ENCODE data around the gene KCND3. TPM values are rescaled to one million over a fixed set of nuclear protein-coding genes. Genes with fewer than 3 reads are reported as not detected.

KCND3 gene
- total RNA-seq, 1 experiment from 2014 or later, result not detected

DNA sequence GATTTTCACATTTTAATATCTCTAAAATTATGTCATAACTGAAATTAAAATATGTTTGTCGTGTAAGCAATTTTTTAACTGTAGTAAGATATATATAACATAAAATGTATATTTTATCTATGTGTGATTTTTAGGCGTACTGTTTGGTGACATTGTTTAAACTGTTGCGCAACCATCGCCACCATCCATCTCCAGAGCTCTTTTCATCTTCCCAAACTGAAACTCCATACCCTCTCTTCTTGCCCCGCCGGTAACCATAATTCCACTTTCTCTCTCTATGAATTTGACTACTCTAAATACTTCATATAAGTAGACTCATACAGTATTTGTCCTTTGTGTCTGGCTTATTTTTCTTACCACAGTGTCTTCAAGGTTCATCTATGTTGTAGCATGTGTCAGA lies 167.3 kb downstream of the KCND3 start:
- TF ChIP-seq, protein P1, sequence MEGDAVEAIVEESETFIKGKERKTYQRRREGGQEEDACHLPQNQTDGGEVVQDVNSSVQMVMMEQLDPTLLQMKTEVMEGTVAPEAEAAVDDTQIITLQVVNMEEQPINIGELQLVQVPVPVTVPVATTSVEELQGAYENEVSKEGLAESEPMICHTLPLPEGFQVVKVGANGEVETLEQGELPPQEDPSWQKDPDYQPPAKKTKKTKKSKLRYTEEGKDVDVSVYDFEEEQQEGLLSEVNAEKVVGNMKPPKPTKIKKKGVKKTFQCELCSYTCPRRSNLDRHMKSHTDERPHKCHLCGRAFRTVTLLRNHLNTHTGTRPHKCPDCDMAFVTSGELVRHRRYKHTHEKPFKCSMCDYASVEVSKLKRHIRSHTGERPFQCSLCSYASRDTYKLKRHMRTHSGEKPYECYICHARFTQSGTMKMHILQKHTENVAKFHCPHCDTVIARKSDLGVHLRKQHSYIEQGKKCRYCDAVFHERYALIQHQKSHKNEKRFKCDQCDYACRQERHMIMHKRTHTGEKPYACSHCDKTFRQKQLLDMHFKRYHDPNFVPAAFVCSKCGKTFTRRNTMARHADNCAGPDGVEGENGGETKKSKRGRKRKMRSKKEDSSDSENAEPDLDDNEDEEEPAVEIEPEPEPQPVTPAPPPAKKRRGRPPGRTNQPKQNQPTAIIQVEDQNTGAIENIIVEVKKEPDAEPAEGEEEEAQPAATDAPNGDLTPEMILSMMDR (IDR thresholded peaks at IDR 0.05; ENCODE audit: unreplicated experiment), result no peak
- BruUV-seq (replicated peaks), result no TSS peak
- intact Hi-C loops (cut with micrococcal nuclease), result no loop called here
- CTCF ChIA-PET, result no interaction called here
- peaks cover 36% of the 10 kb centered on the region for H3K27me3 Mint-ChIP-seq (ENCODE audit: insufficient read depth, unreplicated experiment)
- H3K4me1 Mint-ChIP-seq (ENCODE audit: insufficient read depth, unreplicated experiment), result no peaks in the 10 kb centered on the region
- no peak for DNase-seq (ENCODE audit: unreplicated experiment)
- POLR2A ChIA-PET, result no interaction called here
- no peaks in the 10 kb centered on the region for H3K9me3 Mint-ChIP-seq (ENCODE audit: unreplicated experiment)
- no peak overlapping the region for H3K4me3 Mint-ChIP-seq (ENCODE audit: unreplicated experiment)
- no peaks in the 10 kb centered on the region for H3K36me3 Mint-ChIP-seq (ENCODE audit: insufficient read depth, unreplicated experiment)
- no peak overlapping the region for H3K27ac Mint-ChIP-seq (ENCODE audit: low read depth, unreplicated experiment)

DNA sequence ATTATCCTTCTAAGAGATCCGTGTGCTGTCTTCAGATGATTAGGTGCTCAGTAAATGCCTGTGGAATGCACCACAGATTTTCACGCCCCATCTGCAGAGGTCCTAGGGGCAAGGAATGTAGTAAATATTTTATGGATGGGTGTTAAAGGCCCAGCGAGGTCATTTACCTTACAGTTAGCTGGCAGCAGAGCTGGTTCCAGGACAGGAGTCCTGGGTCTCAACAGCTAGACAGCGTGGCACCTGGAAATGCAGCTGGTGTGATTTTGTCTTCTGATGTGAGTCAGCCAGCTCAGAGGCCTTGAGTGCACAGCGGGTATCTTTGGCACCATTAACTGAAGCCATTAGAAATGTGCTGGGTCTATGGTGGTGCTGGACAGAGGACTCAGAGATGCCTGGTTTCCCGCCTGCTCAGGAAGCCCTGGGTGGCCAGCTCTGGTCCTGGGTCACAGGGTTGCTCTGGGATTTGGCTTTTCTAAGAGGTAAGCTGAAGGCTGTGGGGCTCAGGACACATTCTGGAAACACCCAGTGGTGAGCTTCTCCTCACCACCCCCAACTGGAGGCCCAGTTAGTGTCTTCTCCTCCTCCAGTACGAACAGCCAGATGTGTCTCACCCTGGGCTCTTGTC lies 168.2 kb downstream of the KCND3 start:
- DNase-seq (ENCODE audit: unreplicated experiment), result no peak
- no peaks in the 10 kb centered on the region for H3K9me3 Mint-ChIP-seq (ENCODE audit: unreplicated experiment)
- peaks cover 31% of the 10 kb centered on the region for H3K27me3 Mint-ChIP-seq (ENCODE audit: insufficient read depth, unreplicated experiment)
- TF ChIP-seq, protein P1 (IDR thresholded peaks at IDR 0.05; ENCODE audit: unreplicated experiment), result no peak
- H3K27ac Mint-ChIP-seq (ENCODE audit: low read depth, unreplicated experiment), result no peak overlapping the region
- no peaks in the 10 kb centered on the region for H3K36me3 Mint-ChIP-seq (ENCODE audit: insufficient read depth, unreplicated experiment)
- POLR2A ChIA-PET, result no interaction called here
- no TSS peak for BruUV-seq (replicated peaks)
- H3K4me3 Mint-ChIP-seq (ENCODE audit: unreplicated experiment), result no peak overlapping the region
- H3K4me1 Mint-ChIP-seq (ENCODE audit: insufficient read depth, unreplicated experiment), result no peaks in the 10 kb centered on the region
- intact Hi-C loops (cut with micrococcal nuclease), result no loop called here
- CTCF ChIA-PET, result no interaction called here

DNA sequence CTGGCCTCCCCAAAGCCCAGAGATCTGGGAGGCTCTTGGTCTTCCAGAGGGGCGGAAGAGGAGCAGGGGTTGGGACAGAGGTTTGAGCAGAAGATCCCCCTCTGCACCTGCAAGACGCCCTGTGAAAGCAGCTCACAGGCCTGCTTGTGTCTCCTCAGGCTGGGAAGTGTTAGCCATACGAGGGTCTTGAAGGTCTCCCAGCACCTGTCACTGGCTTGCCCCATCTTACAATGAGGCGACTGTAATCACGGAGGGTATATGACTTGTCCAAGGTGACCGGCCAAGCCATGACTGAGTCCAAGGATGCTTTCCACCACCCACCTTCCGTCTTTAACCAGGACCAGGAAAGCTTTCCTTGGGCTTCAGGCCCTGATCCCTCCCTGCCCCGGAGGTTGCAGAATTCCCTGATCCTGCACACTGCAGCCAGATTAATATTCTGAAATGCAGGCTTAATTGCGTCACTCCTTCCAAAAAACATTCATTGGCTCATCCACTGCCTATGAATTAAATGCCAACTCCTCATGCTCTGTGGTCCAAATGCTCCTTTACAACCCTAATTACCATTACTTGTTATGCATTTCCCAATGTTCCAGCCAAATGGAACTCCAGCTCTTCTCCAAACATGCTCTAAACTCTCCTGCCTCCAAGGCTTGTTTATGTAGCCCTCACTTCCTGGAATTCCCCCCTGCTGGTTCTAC lies 169.8 kb downstream of the KCND3 start:
- no peaks in the 10 kb centered on the region for H3K4me1 Mint-ChIP-seq (ENCODE audit: insufficient read depth, unreplicated experiment)
- H3K36me3 Mint-ChIP-seq (ENCODE audit: insufficient read depth, unreplicated experiment), result no peaks in the 10 kb centered on the region
- ChIA-PET POLR2A (no interaction called here), CTCF (interaction anchor here (0.6 kb wide), 1 partner anchor 1330 kb away, joined by 3 read pairs; no protein-coding TSS in a partner anchor)
- no peak overlapping the region for H3K4me3 Mint-ChIP-seq (ENCODE audit: unreplicated experiment)
- TF ChIP-seq, protein P1 (IDR thresholded peaks at IDR 0.05; ENCODE audit: unreplicated experiment), result no peak
- intact Hi-C loops (cut with micrococcal nuclease), result no loop called here
- H3K9me3 Mint-ChIP-seq (ENCODE audit: unreplicated experiment), result no peaks in the 10 kb centered on the region
- H3K27me3 Mint-ChIP-seq (ENCODE audit: insufficient read depth, unreplicated experiment), result peaks cover 15% of the 10 kb centered on the region
- BruUV-seq (replicated peaks), result no TSS peak
- H3K27ac Mint-ChIP-seq (ENCODE audit: low read depth, unreplicated experiment), result no peak overlapping the region
- no peak for DNase-seq (ENCODE audit: unreplicated experiment)

DNA sequence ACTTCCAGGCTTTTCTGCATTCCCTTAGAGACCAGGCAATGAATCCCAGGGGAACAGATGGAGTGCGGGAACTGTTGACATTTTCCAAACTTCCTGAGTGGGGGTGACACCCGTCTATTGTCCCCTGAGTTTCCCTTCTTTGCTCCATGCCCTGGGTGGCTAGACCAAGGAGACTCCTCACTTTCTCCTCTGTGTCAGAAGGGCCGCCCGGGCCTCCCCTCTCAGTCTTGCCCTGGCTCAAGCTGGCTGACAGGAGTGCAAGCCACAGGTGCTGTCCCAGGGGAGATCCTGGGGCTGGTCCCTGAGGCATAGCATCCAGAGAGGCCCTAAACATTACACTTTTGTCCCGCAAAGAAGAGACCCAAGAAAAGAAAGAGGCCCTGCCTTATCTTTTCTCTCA lies 170.9 kb downstream of the KCND3 start:
- TF ChIP-seq, protein P1 (IDR thresholded peaks at IDR 0.05; ENCODE audit: unreplicated experiment), result no peak
- no peak for DNase-seq (ENCODE audit: unreplicated experiment)
- ChIA-PET CTCF (interaction anchor here (0.5 to 0.7 kb wide), 2 partner anchors 265 to 506 kb away, joined by 3 read pairs; no protein-coding TSS in a partner anchor), POLR2A (no interaction called here)
- no peak overlapping the region for H3K27ac Mint-ChIP-seq (ENCODE audit: low read depth, unreplicated experiment)
- intact Hi-C loops (cut with micrococcal nuclease), result no loop called here
- H3K27me3 Mint-ChIP-seq (ENCODE audit: insufficient read depth, unreplicated experiment), result peaks cover 4% of the 10 kb centered on the region
- H3K36me3 Mint-ChIP-seq (ENCODE audit: insufficient read depth, unreplicated experiment), result no peaks in the 10 kb centered on the region
- H3K4me3 Mint-ChIP-seq (ENCODE audit: unreplicated experiment), result no peak overlapping the region
- no peaks in the 10 kb centered on the region for H3K4me1 Mint-ChIP-seq (ENCODE audit: insufficient read depth, unreplicated experiment)
- BruUV-seq (replicated peaks), result no TSS peak
- H3K9me3 Mint-ChIP-seq (ENCODE audit: unreplicated experiment), result no peaks in the 10 kb centered on the region

Data from MCF 10A (cell line).